OCI-LY7 (cell line): ENCODE results near the gene MED22.

Source experiments
- EZH2phosphoT487 ChIP-seq: fragments of 200-600 bp; sonication (generic); IDR thresholded peaks from 2 replicates; pipeline ENCODE4 v1.6.1; 2018; ENCODE audit warnings: low read depth, borderline replicate concordance, mild to moderate bottlenecking, mixed run types, antibody characterized with exemption, low read length, moderate library complexity, mixed read lengths
- TF ChIP-seq, protein P1 (sequence below): fragments of 200-600 bp; sonication (generic); conservative IDR thresholded peaks from 2 replicates; pipeline ENCODE4 v1.5.1; 2014; ENCODE audit warnings: mild to moderate bottlenecking, antibody characterized with exemption, low read length, moderate library complexity, mixed read lengths

DNA sequence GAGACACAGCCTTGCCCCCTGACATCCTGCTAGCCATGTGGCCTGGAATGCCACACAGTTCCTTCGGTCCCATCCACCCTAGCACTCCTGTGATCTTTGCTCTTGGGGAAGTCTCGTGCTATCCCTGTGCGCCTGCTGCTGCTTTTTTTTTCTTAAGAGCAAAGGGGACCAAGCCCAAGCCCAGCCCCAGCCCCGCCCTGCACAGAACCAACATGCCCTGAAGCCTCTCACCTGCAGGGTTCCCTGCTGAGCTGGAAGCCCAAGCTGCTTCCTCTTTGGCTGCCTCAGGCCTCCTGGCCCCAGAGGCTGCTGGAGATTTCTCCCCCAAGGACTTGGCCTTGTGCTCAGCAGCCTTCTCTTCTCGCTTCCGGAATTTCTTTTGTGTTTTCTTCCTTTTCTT is 13.8 kb downstream of the MED22 start:
- TF ChIP-seq, protein P1, sequence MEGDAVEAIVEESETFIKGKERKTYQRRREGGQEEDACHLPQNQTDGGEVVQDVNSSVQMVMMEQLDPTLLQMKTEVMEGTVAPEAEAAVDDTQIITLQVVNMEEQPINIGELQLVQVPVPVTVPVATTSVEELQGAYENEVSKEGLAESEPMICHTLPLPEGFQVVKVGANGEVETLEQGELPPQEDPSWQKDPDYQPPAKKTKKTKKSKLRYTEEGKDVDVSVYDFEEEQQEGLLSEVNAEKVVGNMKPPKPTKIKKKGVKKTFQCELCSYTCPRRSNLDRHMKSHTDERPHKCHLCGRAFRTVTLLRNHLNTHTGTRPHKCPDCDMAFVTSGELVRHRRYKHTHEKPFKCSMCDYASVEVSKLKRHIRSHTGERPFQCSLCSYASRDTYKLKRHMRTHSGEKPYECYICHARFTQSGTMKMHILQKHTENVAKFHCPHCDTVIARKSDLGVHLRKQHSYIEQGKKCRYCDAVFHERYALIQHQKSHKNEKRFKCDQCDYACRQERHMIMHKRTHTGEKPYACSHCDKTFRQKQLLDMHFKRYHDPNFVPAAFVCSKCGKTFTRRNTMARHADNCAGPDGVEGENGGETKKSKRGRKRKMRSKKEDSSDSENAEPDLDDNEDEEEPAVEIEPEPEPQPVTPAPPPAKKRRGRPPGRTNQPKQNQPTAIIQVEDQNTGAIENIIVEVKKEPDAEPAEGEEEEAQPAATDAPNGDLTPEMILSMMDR = no peak
- no peak for TF ChIP-seq EZH2phosphoT487
